ENCODE results near the gene ADAM12. TPM values are rescaled to one million over a fixed set of nuclear protein-coding genes. Genes with fewer than 3 reads are reported as not detected.

The ADAM12 gene
- total RNA-seq, 1 donor from 2014 or later = not detected

DNA sequence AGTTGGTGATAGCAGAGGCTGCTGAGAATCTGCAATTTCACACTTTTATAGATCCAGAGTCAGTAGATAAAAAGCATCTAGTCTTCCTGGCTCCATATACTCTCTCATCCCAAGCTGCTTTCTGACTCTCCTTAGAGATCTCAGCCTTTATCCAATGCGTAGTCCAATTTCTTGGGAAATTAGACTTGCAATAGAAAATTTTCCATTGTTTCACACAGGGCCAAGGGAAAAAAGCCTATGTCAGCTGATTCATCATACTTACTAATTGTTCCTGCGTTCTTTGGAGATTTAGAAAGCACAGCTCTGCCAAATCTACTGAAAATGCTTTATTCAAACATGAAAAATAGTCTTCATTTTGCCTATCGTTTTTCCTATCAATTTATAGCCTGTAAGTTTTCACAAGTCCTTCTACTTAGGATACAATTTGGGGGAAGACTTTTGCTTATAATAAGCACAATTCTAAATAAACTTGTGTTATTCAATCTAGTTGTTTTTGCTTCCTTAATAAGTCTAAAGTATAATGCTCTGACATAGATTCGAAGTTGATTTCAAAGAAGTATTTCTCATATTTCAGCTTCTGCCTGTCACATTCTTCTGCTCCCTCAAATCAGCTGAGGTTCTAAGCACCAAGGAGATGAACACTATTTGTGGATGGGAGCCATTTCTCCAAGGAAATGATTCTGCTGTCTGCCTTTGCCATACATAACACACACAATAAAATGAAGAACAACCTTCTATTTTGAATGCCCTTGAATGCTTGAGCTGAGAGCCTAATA, 165.4 kb downstream of the ADAM12 start:
- no peak overlapping the region for H3K4me3 ChIP-seq
- TF ChIP-seq, protein P1, sequence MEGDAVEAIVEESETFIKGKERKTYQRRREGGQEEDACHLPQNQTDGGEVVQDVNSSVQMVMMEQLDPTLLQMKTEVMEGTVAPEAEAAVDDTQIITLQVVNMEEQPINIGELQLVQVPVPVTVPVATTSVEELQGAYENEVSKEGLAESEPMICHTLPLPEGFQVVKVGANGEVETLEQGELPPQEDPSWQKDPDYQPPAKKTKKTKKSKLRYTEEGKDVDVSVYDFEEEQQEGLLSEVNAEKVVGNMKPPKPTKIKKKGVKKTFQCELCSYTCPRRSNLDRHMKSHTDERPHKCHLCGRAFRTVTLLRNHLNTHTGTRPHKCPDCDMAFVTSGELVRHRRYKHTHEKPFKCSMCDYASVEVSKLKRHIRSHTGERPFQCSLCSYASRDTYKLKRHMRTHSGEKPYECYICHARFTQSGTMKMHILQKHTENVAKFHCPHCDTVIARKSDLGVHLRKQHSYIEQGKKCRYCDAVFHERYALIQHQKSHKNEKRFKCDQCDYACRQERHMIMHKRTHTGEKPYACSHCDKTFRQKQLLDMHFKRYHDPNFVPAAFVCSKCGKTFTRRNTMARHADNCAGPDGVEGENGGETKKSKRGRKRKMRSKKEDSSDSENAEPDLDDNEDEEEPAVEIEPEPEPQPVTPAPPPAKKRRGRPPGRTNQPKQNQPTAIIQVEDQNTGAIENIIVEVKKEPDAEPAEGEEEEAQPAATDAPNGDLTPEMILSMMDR (IDR thresholded peaks at IDR 0.05) = no peak

DNA sequence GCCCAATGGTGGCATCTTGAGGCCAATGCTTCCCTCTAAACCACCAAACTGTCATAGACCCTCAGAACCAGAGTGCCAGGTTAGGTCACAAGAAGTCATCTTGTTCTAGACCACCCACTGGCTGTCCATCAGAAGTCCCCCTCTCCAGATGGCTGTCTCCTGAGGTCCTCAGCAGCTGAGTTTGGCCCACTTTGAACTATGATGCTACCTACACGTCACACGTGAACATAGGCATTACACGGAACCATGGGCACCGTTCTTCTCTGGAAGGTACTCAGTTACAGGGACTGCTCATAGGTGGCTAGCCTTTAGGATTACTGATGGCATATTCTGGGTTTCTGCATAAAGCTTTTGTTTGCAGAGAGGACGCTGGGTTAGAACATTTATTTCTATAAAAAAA, 166.4 kb downstream of the ADAM12 start:
- Histone ChIP-seq H3K27me3 (no peaks in the 10 kb centered on the region), H3K36me3 (no peaks in the 10 kb centered on the region), H3K4me1 (no peaks in the 10 kb centered on the region), H3K9me3 (no peaks in the 10 kb centered on the region), H3K4me3 (no peak overlapping the region), H3K27ac (no peak overlapping the region)
- intact Hi-C loops (cut with DNase I) = no loop called here
- TF ChIP-seq, protein P1 (IDR thresholded peaks at IDR 0.05) = no peak
- DNase-seq (ENCODE audit: low spot score in 2 of 2) = no peak

More for the DNA sequence above, 165.4 kb downstream of the ADAM12 start:
- H3K27ac ChIP-seq = no peak overlapping the region
- H3K36me3 ChIP-seq = no peaks in the 10 kb centered on the region
- no peaks in the 10 kb centered on the region for H3K9me3 ChIP-seq
- intact Hi-C loops (cut with DNase I) = no loop called here
- no peaks in the 10 kb centered on the region for H3K4me1 ChIP-seq
- DNase-seq (ENCODE audit: low spot score in 2 of 2) = no peak
- H3K27me3 ChIP-seq = no peaks in the 10 kb centered on the region

DNA sequence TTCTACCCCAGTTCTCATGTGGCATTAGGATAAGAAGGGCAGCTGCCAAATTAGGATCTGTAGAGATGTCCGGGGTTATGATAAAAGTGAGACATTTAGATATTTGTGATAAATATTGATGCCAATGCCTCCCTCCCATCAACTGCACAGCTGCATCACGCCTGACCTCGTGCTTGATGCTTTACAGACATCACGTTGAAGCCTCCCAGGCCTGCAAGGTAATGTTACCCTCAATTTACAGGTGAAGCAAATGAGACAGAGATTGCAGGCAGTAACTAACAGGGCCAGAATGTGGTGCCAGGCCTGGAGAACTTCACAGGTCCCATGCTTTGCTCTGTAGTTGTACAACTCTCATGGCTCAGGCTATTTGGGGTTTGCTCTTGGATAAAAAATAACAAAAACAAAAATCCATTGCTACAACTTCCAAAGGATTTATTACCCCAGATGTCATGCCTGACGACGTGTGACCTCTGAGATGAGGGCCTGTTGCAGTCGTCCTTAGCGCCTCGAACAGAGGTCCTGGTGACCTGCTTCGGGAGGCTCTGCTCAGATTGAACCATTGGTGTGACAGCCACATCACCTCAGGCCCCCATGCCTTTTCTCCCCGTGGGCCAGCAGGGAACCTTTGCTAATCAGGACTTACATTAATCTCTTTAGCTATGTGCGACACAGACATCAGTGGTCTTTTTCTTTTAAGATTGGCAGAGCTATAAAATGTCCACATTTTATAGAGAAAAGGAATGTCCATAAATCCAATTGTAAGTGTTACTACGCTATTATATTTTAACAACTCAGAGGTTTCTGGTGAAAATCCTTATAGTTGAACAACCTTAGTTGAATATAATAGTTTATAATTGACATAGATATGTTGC, 169.3 kb downstream of the ADAM12 start:
- intact Hi-C loops (cut with DNase I) = no loop called here
- Histone ChIP-seq H3K4me1 (no peaks in the 10 kb centered on the region), H3K27me3 (no peaks in the 10 kb centered on the region), H3K27ac (no peak overlapping the region), H3K9me3 (no peaks in the 10 kb centered on the region), H3K4me3 (no peak overlapping the region), H3K36me3 (no peaks in the 10 kb centered on the region)
- TF ChIP-seq, protein P1 (IDR thresholded peaks at IDR 0.05) = no peak
- no peak for DNase-seq (ENCODE audit: low spot score in 2 of 2)

DNA sequence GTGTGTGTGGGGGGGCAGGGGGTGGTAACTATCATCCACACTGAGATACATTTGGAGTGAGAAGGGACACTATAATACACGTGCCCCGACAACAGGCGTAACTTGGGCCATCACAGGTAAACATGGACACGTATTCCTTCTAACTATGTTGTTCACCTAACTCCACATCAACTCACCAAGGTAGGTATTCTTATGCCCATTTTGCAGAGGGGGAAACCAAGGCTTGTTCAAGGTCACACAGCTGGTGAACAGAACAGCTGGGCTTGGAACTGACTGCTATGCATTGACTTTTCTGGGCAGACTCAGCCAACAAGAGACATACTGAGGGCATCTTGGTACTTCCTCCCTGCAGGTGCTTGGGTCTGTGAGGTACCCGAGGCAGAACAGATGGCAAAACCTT, 170.1 kb downstream of the ADAM12 start:
- H3K9me3 ChIP-seq = no peaks in the 10 kb centered on the region
- no peak overlapping the region for H3K4me3 ChIP-seq
- H3K36me3 ChIP-seq = no peaks in the 10 kb centered on the region
- no peaks in the 10 kb centered on the region for H3K27me3 ChIP-seq
- TF ChIP-seq, protein P1 (IDR thresholded peaks at IDR 0.05) = no peak
- no peaks in the 10 kb centered on the region for H3K4me1 ChIP-seq
- H3K27ac ChIP-seq = no peak overlapping the region
- no peak for DNase-seq (ENCODE audit: low spot score in 2 of 2)
- intact Hi-C loops (cut with DNase I) = no loop called here

DNA sequence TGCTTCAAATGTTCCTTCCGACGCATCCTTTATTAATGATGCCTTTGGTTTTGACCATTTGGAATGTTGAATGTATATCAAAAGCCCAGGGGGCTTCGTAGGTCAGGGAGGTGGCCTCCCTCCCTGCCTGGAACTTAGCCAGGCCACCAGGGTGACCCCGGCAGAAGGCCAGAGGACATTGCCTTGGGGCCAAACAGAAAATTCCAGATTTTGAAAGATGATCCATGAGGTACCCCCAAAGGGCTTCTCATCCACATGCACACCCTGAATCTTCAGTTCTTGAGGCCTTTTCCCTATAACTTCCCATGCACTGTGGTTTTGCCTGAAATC, 171.7 kb downstream of the ADAM12 start:
- TF ChIP-seq, protein P1 (IDR thresholded peaks at IDR 0.05) = no peak
- no peaks in the 10 kb centered on the region for H3K27me3 ChIP-seq
- no peaks in the 10 kb centered on the region for H3K9me3 ChIP-seq
- no peak for DNase-seq (ENCODE audit: low spot score in 2 of 2)
- no peaks in the 10 kb centered on the region for H3K4me1 ChIP-seq
- no peak overlapping the region for H3K27ac ChIP-seq
- H3K36me3 ChIP-seq = no peaks in the 10 kb centered on the region
- intact Hi-C loops (cut with DNase I) = no loop called here
- no peak overlapping the region for H3K4me3 ChIP-seq

Data from ascending aorta (tissue), 2 donors.